ENCODE data around the gene GFER. TPM values are rescaled to one million over a fixed set of nuclear protein-coding genes. Genes with fewer than 3 reads are reported as not detected.

GFER gene
- polyA plus RNA-seq, 1 donor (not counting 4 experiments of a cell fraction or from before 2014, with no cell fraction given) = 12.0 TPM

GRCh38 chr16:2025878-2026460 is 42.0 kb downstream of the GFER start:
- Histone ChIP-seq H3K27ac (ENCODE audit: control insufficient read depth, insufficient read depth, low read length) (no peak overlapping the region), H3K9ac (ENCODE audit: control insufficient read depth, extremely low read depth, insufficient read depth, low read length) (no peak overlapping the region), H2AFZ (ENCODE audit: control insufficient read depth, low read length) (no peak overlapping the region)

GRCh38 chr16:2026461-2027023 is 42.5 kb downstream of the GFER start, which contains the start of gene NHERF2:
TSS of gene NHERF2 (plus strand) at chr16:2026902. CDS start at chr16:2027006, 104 bp downstream.
- Histone ChIP-seq H3K9me3 (ENCODE audit: control insufficient read depth, low read depth, low read length) (no peaks in the 10 kb centered on the region), H3K4me3 (ENCODE audit: control insufficient read depth in 2 of 3, extremely low read depth in 1 of 3, insufficient read depth in 2 of 3, low read depth in 1 of 3, low read length in 3 of 3) (peak within 1 kb of the TSS; percentile 36 to 59 (median 55)), H3K9ac (ENCODE audit: control insufficient read depth, extremely low read depth, insufficient read depth, low read length) (peak within 1 kb of the TSS; percentile 9), H3K36me3 (ENCODE audit: control insufficient read depth in 2 of 2, extremely low read depth in 1 of 2, insufficient read depth in 2 of 2, low read length in 2 of 2) (no peaks in the 10 kb centered on the region), H4K20me1 (ENCODE audit: control insufficient read depth, extremely low read depth, insufficient read depth, low read length) (no peaks in the 10 kb centered on the region), H3K79me2 (ENCODE audit: control insufficient read depth, insufficient read depth, low read length) (no peaks in the 10 kb centered on the region), H3K4me2 (ENCODE audit: control insufficient read depth, extremely low read depth, insufficient read depth, low read depth, low read length) (peak within 1 kb of the TSS; percentile 76), H3K27ac (ENCODE audit: control insufficient read depth, insufficient read depth, low read length) (no peak within 1 kb of the TSS), H3K4me1 (ENCODE audit: control insufficient read depth, extremely low read depth, insufficient read depth, low read length) (peaks cover 15% of the 10 kb centered on the region), H2AFZ (ENCODE audit: control insufficient read depth, low read length) (peak within 1 kb of the TSS; percentile 37), H3K9me1 (ENCODE audit: control insufficient read depth, extremely low read depth, insufficient read depth, low read length) (no peaks in the 10 kb centered on the region), H3K27me3 (ENCODE audit: control insufficient read depth, extremely low read depth, insufficient read depth, low read length) (no peaks in the 10 kb centered on the region)
- dilution Hi-C loops (cut with MboI; ENCODE audit: extremely low pct_ligation_motif_present, low sequenced_read_pairs) = no loop called here
- TF ChIP-seq EZH2 (IDR thresholded peaks at IDR 0.05; ENCODE audit: low read length) (no peak), CTCF (optimal IDR thresholded peaks at IDR 0.05 in 1 of 3, IDR thresholded peaks at IDR 0.05 in 1 of 3, conservative IDR thresholded peaks at IDR 0.05 in 1 of 3; ENCODE audit: extremely low read depth in 1 of 3, insufficient read depth in 2 of 3, low read length in 3 of 3) (no peak)
- no peak for FAIRE-seq
- DNase-seq (ENCODE audit: low read depth, low spot score) = no peak

More at GRCh38 chr16:2025878-2026460, 42.0 kb downstream of the GFER start:
- DNase-seq (ENCODE audit: low read depth, low spot score) = no peak
- Histone ChIP-seq H3K79me2 (ENCODE audit: control insufficient read depth, insufficient read depth, low read length) (no peaks in the 10 kb centered on the region), H3K9me3 (ENCODE audit: control insufficient read depth, low read depth, low read length) (no peaks in the 10 kb centered on the region), H3K4me2 (ENCODE audit: control insufficient read depth, extremely low read depth, insufficient read depth, low read depth, low read length) (no peak overlapping the region), H3K4me1 (ENCODE audit: control insufficient read depth, extremely low read depth, insufficient read depth, low read length) (peaks cover 15% of the 10 kb centered on the region), H3K9me1 (ENCODE audit: control insufficient read depth, extremely low read depth, insufficient read depth, low read length) (no peaks in the 10 kb centered on the region), H3K36me3 (ENCODE audit: control insufficient read depth in 2 of 2, extremely low read depth in 1 of 2, insufficient read depth in 2 of 2, low read length in 2 of 2) (no peaks in the 10 kb centered on the region), H3K27me3 (ENCODE audit: control insufficient read depth, extremely low read depth, insufficient read depth, low read length) (peaks cover under 1% of the 10 kb centered on the region), H3K4me3 (ENCODE audit: control insufficient read depth in 2 of 3, extremely low read depth in 1 of 3, insufficient read depth in 2 of 3, low read depth in 1 of 3, low read length in 3 of 3) (no peak overlapping the region), H4K20me1 (ENCODE audit: control insufficient read depth, extremely low read depth, insufficient read depth, low read length) (no peaks in the 10 kb centered on the region)
- TF ChIP-seq CTCF (optimal IDR thresholded peaks at IDR 0.05 in 1 of 3, IDR thresholded peaks at IDR 0.05 in 1 of 3, conservative IDR thresholded peaks at IDR 0.05 in 1 of 3; ENCODE audit: extremely low read depth in 1 of 3, insufficient read depth in 2 of 3, low read length in 3 of 3) (no peak), EZH2 (IDR thresholded peaks at IDR 0.05; ENCODE audit: low read length) (no peak)
- dilution Hi-C loops (cut with MboI; ENCODE audit: extremely low pct_ligation_motif_present, low sequenced_read_pairs) = no loop called here
- FAIRE-seq = no peak

All from keratinocyte (primary cell).